22Rv1 (cell line): ENCODE results near the gene SLC25A42.

Experiments
- ZFX ChIP-seq: fragments of 450-650 bp; IDR thresholded peaks from 2 replicates; pipeline ENCODE4 v1.6.1; 2017; ENCODE audit warnings: antibody characterized with exemption, borderline replicate concordance
- TF ChIP-seq, protein P1 (sequence below): fragments of 450-650 bp; IDR thresholded peaks from 2 replicates; pipeline ENCODE4 v1.5.1; 2017; ENCODE audit warnings: mild to moderate bottlenecking

GRCh38 chr19:19057317-19057716 lies 6.5 kb upstream of the SLC25A42 start:
- TF ChIP-seq, protein P1, sequence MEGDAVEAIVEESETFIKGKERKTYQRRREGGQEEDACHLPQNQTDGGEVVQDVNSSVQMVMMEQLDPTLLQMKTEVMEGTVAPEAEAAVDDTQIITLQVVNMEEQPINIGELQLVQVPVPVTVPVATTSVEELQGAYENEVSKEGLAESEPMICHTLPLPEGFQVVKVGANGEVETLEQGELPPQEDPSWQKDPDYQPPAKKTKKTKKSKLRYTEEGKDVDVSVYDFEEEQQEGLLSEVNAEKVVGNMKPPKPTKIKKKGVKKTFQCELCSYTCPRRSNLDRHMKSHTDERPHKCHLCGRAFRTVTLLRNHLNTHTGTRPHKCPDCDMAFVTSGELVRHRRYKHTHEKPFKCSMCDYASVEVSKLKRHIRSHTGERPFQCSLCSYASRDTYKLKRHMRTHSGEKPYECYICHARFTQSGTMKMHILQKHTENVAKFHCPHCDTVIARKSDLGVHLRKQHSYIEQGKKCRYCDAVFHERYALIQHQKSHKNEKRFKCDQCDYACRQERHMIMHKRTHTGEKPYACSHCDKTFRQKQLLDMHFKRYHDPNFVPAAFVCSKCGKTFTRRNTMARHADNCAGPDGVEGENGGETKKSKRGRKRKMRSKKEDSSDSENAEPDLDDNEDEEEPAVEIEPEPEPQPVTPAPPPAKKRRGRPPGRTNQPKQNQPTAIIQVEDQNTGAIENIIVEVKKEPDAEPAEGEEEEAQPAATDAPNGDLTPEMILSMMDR = no peak
- TF ChIP-seq ZFX = no peak
